Activated T-cell treated with anti-CD3 and anti-CD28 coated beads, Interleukin-2, amount 50 U/mL, for 24 hours (primary cell): ENCODE data around the gene VILL.
A peak's percentile ranks its signal among the peaks of the same experiment; 100 is the strongest.

Source experiments
- DNase-seq: peaks from one replicate; pipeline ENCODE4 v3.0.0-alpha.2; 2020
- H3K27ac Mint-ChIP-seq: 2 replicates; pipeline ENCODE4 v1.8.0; 2020; ENCODE audit warnings: mild to moderate bottlenecking, mixed read lengths
- H3K27me3 Mint-ChIP-seq: 2 replicates; pipeline ENCODE4 v1.8.0; 2020; ENCODE audit warnings: mixed read lengths
- H3K36me3 Mint-ChIP-seq: 2 replicates; pipeline ENCODE4 v1.8.0; 2020; ENCODE audit warnings: low read depth, mixed read lengths
- H3K4me1 Mint-ChIP-seq: 2 replicates; pipeline ENCODE4 v1.8.0; 2020; ENCODE audit warnings: low read depth, mixed read lengths
- H3K4me3 Mint-ChIP-seq: 2 replicates; pipeline ENCODE4 v1.8.0; 2020; ENCODE audit warnings: mild to moderate bottlenecking, moderate library complexity, mixed read lengths
- H3K9me3 Mint-ChIP-seq: 2 replicates; pipeline ENCODE4 v1.8.0; 2020; ENCODE audit warnings: mixed read lengths

VILL gene

GRCh38 chr3:38019658-38020341 lies 29.2 kb downstream of the VILL start:
- H3K27ac Mint-ChIP-seq, result no peak overlapping the region
- peaks cover 40% of the 10 kb centered on the region for H3K36me3 Mint-ChIP-seq
- DNase-seq, result no peak
- peaks cover 2% of the 10 kb centered on the region for H3K9me3 Mint-ChIP-seq
- H3K27me3 Mint-ChIP-seq, result no peaks in the 10 kb centered on the region
- H3K4me3 Mint-ChIP-seq, result no peak overlapping the region
- H3K4me1 Mint-ChIP-seq, result peaks cover 23% of the 10 kb centered on the region

DNA sequence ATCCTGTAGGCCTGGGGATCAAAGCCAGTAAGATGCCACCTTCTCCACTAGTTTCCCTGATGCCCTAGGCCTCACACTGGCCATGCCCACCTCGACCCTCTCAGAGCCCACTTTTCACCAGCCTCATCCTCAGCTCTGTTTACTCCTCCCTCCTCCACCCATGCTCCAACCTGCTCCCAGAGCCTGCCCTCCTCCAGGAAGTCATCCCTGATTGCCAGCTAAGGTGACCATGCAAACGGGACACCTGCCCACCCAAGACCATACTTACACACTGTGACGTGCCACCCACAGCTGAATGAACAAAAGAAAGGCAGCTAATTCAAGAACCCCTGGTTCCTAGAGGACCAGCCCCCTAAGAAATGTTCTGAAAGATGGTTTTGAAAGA lies 29.7 kb downstream of the VILL start:
- H3K9me3 Mint-ChIP-seq, result peaks cover 2% of the 10 kb centered on the region
- peak overlapping the region; percentile 64 for H3K27ac Mint-ChIP-seq
- H3K36me3 Mint-ChIP-seq, result peaks cover 35% of the 10 kb centered on the region

GRCh38 chr3:38021196-38021595 lies 30.6 kb downstream of the VILL start:
- Mint-ChIP-seq H3K27ac (no peak overlapping the region), H3K4me3 (no peak overlapping the region), H3K4me1 (peaks cover 35% of the 10 kb centered on the region), H3K36me3 (peaks cover 27% of the 10 kb centered on the region), H3K9me3 (peaks cover under 1% of the 10 kb centered on the region), H3K27me3 (no peaks in the 10 kb centered on the region)
- DNase-seq, result no peak

More for the DNA sequence above, 29.7 kb downstream of the VILL start:
- no peak for DNase-seq
- Mint-ChIP-seq H3K4me3 (no peak overlapping the region), H3K4me1 (peaks cover 29% of the 10 kb centered on the region), H3K27me3 (no peaks in the 10 kb centered on the region)

DNA sequence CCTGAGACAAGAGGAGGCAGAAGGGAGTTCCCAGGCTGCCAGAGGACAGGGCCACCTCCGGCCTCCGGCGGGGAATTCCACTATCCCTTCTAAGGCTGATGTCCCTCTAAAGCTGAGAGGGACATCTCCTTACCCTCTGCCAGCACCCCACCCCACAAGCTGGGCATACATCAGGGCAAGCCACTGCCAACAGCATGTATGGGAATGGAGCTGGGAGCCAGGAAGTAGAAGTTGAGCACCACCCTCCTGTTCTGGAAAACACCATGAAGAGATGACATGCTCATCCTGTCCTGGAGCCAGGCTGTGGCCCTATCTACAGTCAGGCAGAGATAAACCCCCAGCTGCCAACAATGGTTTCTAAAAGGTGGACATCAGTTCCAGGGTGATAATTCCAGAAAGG lies 31.7 kb downstream of the VILL start:
- Mint-ChIP-seq H3K4me1 (peaks cover 38% of the 10 kb centered on the region), H3K27me3 (no peaks in the 10 kb centered on the region), H3K9me3 (no peaks in the 10 kb centered on the region), H3K36me3 (peaks cover 17% of the 10 kb centered on the region), H3K27ac (no peak overlapping the region), H3K4me3 (no peak overlapping the region)
- no peak for DNase-seq

- DNase-seq, result peak; percentile 31
- Mint-ChIP-seq H3K4me1 (peaks cover 38% of the 10 kb centered on the region), H3K9me3 (no peaks in the 10 kb centered on the region), H3K4me3 (peak overlapping the region; percentile 80), H3K36me3 (peaks cover 10% of the 10 kb centered on the region), H3K27me3 (no peaks in the 10 kb centered on the region), H3K27ac (peak overlapping the region; percentile 94)
Observed at GRCh38 chr3:38022896-38023709, 32.5 kb downstream of the VILL start.

DNA sequence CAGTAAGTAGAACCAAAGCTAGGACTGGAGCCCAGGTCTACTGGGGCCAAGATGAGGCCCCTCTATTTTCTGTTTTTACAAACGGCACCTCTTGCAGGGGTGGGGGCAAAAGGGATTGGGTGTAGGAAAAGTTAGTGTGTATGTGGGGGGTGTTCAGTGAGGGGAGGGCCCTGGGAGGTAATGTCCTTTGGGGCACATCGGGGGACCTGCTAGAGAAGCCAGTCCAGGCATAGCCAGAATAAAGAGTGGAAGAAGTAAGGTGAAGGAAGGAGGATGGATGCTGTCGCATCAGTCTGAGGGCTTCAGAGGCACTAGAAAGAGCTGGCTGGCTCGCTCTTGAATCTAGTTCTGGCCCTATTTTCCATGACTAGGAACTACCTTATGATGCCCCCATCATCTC lies 36.3 kb downstream of the VILL start:
- no peak overlapping the region for H3K27ac Mint-ChIP-seq

GRCh38 chr3:38027466-38028465 lies 37.2 kb downstream of the VILL start:
- no peak for DNase-seq
- peak overlapping the region; percentile 20 for H3K4me3 Mint-ChIP-seq
- H3K4me1 Mint-ChIP-seq, result peaks cover 49% of the 10 kb centered on the region

More for the DNA sequence above, 36.3 kb downstream of the VILL start:
- Mint-ChIP-seq H3K9me3 (no peaks in the 10 kb centered on the region), H3K36me3 (no peaks in the 10 kb centered on the region), H3K27me3 (peaks cover 15% of the 10 kb centered on the region), H3K4me1 (peaks cover 54% of the 10 kb centered on the region), H3K4me3 (no peak overlapping the region)
- DNase-seq, result no peak

GRCh38 chr3:38028621-38029361 lies 38.2 kb downstream of the VILL start:
- Mint-ChIP-seq H3K27me3 (peaks cover 19% of the 10 kb centered on the region), H3K9me3 (no peaks in the 10 kb centered on the region), H3K4me1 (peaks cover 41% of the 10 kb centered on the region), H3K4me3 (peak overlapping the region; percentile 20), H3K27ac (no peak overlapping the region), H3K36me3 (no peaks in the 10 kb centered on the region)
- no peak for DNase-seq

More at GRCh38 chr3:38027466-38028465, 37.2 kb downstream of the VILL start:
- H3K27ac Mint-ChIP-seq, result no peak overlapping the region
- peaks cover 15% of the 10 kb centered on the region for H3K27me3 Mint-ChIP-seq
- H3K36me3 Mint-ChIP-seq, result no peaks in the 10 kb centered on the region
- H3K9me3 Mint-ChIP-seq, result no peaks in the 10 kb centered on the region

DNA sequence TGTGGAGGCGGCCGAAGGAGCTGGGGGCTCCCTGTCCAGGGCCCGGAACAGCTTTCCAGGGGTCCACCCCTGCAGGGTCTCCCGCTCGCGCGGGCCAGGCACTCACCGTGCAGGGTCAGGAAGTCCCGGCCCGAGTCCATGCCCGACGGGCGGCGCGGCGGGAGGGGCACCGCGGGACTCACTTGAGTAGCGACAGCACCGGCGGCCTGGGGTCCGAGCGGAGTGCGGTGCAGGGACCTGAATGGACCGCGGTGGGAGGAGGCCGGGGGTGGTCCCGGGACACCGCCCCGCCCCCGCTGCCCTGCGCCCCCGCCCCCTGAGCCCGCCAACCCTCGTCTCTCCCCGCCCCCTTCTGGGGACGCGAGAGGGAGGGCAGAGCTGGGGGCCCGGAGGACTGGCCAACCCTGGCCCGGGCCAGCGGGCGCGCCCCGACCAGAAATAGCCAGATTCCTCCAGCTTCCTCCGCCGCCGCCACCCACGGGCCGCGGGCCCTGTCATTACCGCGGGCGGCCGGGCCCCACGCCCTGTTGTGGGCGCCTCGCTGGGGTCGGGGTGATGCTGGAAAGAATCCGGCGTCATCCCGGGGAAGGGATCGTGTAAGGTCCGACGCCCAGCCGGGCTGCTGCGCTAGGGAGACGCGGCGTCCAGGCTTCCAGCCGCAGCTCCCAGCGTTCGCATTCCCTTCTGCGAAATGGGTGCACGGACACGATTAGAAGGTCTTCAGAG lies 39.0 kb downstream of the VILL start, which contains the start of gene PLCD1:
TSS of gene PLCD1 (minus strand) at position 243 of the 726 bp plus-strand sequence. CDS start at position 140, 103 bp downstream.
- Mint-ChIP-seq H3K4me3 (peak within 1 kb of the TSS; percentile 29), H3K36me3 (no peaks in the 10 kb centered on the region), H3K9me3 (no peaks in the 10 kb centered on the region), H3K27me3 (peaks cover 19% of the 10 kb centered on the region), H3K4me1 (peaks cover 33% of the 10 kb centered on the region), H3K27ac (no peak within 1 kb of the TSS)
- DNase-seq, result peak; percentile 56

GRCh38 chr3:38030126-38031021 lies 39.8 kb downstream of the VILL start:
- Mint-ChIP-seq H3K36me3 (no peaks in the 10 kb centered on the region), H3K4me3 (peak overlapping the region; percentile 29), H3K4me1 (peaks cover 25% of the 10 kb centered on the region), H3K27me3 (peaks cover 19% of the 10 kb centered on the region), H3K9me3 (no peaks in the 10 kb centered on the region), H3K27ac (no peak overlapping the region)
- DNase-seq, result no peak

DNA sequence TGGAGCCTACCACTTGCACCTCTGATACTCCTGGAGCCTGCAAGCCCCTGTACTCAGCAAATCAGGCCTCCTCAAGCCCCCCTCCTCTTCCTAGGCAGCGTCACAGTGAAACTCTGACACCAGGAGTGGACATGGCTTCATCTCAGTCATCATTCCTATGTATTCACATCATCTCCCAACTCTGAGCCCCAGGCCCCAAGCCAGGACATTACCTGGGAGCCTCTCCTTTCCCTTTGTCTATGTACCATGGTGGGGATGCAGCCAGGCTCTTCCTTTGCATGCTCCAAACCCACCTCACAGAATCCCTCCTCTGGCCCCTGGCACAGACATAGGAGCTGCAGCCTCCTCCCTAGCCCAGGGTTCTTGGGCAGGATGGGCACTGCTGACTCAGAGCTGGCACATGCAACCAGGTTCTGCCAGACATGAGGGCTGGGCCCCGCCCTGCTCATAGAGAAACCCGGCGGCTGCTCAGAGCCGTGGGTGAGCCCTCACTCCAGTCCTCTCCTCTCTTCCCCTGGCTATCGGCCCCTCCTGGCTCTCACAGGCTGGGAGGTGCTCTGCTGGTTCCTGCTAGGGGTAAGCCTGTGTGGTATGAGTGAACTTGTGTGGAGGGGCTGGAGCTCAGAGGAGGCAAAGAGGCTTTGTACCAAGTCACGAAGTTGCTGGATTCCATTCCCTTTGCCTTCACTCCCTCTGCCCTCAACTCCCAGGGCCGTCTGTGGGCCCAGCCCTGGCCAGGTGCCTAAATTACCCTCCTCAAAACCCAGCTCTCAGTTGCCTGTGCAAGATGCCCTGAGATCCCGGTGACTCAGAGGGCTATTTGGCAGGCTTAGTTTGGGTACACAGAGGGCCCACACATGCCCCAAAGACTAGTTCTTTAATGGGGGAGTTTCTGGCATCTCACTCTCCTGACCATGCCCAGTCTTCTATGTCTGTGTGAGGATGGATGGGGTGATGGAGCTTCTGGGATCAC lies 40.7 kb downstream of the VILL start:
- H3K4me3 Mint-ChIP-seq, result no peak overlapping the region
- peak overlapping the region; percentile 35 for H3K27ac Mint-ChIP-seq
- H3K9me3 Mint-ChIP-seq, result no peaks in the 10 kb centered on the region
- no peaks in the 10 kb centered on the region for H3K36me3 Mint-ChIP-seq
- peak; percentile 65 for DNase-seq
- H3K4me1 Mint-ChIP-seq, result peaks cover 19% of the 10 kb centered on the region
- peaks cover 19% of the 10 kb centered on the region for H3K27me3 Mint-ChIP-seq
